ENCODE results near the gene CBLC.

CBLC gene

DNA sequence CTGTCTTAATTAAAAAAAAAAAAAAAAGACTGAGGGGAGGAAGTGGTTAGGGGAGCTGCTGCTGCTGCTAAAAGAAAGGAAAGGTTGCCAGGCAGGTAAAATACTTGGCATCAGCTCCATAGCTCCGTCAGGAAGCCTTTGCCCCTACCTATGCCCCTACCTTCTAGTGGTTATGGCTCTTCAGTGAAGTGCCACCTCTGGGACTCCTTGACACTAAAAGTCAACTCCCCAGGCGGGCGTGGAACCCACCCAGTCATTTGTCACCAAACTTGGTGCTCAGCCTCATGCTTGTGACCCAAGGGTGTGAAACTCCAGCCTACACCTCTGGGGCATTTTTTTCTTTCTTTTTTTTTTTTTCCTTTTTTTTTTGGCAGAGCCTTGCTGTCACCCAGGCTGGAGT is 63.5 kb downstream of the CBLC start:
- no CpG with 5 or more reads among the region's 3 CpGs for WGBS (ENCODE audit: insufficient coverage, insufficient read length)
- no peak overlapping the region for H3K4me3 ChIP-seq (ENCODE audit: low read length)
- no peak for DNase-seq (ENCODE audit: low read depth, low spot score)
- H3K27ac ChIP-seq (ENCODE audit: low read length), result no peak overlapping the region
- H3K4me1 ChIP-seq (ENCODE audit: control insufficient read depth, insufficient read depth, low read length), result no peaks in the 10 kb centered on the region
- no peaks in the 10 kb centered on the region for H3K9me3 ChIP-seq (ENCODE audit: control insufficient read depth, insufficient read depth, low read length)
- no peaks in the 10 kb centered on the region for H3K36me3 ChIP-seq (ENCODE audit: control insufficient read depth, insufficient read depth, low read length)
- H3K27me3 ChIP-seq (ENCODE audit: control insufficient read depth, insufficient read depth, low read length), result no peaks in the 10 kb centered on the region

DNA sequence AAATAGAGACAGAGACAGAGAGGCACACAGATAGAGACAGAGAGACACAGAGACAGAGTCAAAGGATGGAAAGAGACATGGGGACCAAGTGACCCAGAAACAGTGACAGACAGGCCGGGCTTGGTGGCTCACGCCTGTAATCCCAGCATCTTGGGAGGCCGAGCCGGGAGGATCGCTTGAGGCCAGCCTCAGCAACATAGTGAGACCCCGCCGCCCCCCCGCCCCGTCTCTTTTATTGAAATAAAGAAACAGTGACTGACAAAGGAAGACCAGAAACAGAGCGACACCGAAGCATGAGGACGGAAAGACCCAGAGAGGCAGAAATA is 67.6 kb downstream of the CBLC start:
- Histone ChIP-seq H3K27ac (ENCODE audit: low read length) (no peak overlapping the region), H3K36me3 (ENCODE audit: control insufficient read depth, insufficient read depth, low read length) (no peaks in the 10 kb centered on the region), H3K4me3 (ENCODE audit: low read length) (no peak overlapping the region; the same call in 1 of the 2 replicates), H3K27me3 (ENCODE audit: control insufficient read depth, insufficient read depth, low read length) (no peaks in the 10 kb centered on the region), H3K9me3 (ENCODE audit: control insufficient read depth, insufficient read depth, low read length) (no peaks in the 10 kb centered on the region), H3K4me1 (ENCODE audit: control insufficient read depth, insufficient read depth, low read length) (peaks cover 3% of the 10 kb centered on the region)
- WGBS (ENCODE audit: insufficient coverage, insufficient read length), result no CpG with 5 or more reads among the region's 12 CpGs
- no peak for DNase-seq (ENCODE audit: low read depth, low spot score)

DNA sequence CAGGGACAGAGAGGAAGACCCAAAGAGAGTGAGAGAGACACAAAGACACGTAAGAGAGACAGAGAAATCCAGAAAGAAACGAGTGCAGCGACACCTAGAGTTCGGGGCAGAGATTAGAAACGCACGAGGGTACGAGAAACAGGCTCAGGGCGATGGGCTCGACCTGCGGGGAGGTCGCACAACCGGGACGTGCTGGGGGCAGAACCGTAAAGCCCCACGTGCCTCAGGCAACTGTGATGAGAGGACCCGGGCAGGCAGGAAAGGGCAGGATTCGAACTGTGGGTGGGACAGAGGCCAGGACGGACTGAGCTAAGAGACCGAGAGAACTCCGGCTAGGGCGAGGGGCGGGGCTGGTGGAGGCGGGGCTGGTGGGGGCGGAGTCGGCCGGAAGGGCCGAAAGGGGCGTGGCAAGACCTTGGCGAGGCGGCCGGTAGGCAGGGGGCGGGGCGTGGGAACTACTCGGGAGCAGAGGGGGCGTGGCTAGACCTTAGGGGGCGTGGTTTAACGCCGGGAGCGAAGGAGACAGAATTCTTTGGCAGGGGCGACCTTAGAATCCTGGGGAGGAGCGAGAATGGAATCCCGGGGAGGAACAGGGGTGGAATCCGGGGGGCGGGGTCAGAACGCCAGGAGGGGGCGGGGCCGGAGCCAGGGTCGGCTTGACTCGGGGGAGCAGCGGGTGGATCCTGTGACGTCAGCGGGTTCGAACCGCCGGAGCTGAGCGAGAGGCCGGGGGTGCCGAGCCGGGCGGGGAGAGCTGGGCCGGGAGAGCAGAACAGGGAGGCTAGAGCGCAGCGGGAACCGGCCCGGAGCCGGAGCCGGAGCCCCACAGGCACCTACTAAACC is 68.1 kb downstream of the CBLC start, which contains the start of gene NECTIN2:
NECTIN2 (plus strand) TSS at position 686 of the 843 bp plus-strand sequence. CDS start 229 bp downstream, outside the sequence.
- H3K4me3 ChIP-seq (ENCODE audit: low read length), result peak within 1 kb of the TSS; percentile 98
- peaks cover 6% of the 10 kb centered on the region for H3K4me1 ChIP-seq (ENCODE audit: control insufficient read depth, insufficient read depth, low read length)
- DNase-seq (ENCODE audit: low read depth, low spot score), result peak; percentile 94
- no peaks in the 10 kb centered on the region for H3K36me3 ChIP-seq (ENCODE audit: control insufficient read depth, insufficient read depth, low read length)
- no peaks in the 10 kb centered on the region for H3K27me3 ChIP-seq (ENCODE audit: control insufficient read depth, insufficient read depth, low read length)
- no peaks in the 10 kb centered on the region for H3K9me3 ChIP-seq (ENCODE audit: control insufficient read depth, insufficient read depth, low read length)
- H3K27ac ChIP-seq (ENCODE audit: low read length), result no peak within 1 kb of the TSS
- WGBS (ENCODE audit: insufficient coverage, insufficient read length), result no CpG with 5 or more reads among the region's 67 CpGs

DNA sequence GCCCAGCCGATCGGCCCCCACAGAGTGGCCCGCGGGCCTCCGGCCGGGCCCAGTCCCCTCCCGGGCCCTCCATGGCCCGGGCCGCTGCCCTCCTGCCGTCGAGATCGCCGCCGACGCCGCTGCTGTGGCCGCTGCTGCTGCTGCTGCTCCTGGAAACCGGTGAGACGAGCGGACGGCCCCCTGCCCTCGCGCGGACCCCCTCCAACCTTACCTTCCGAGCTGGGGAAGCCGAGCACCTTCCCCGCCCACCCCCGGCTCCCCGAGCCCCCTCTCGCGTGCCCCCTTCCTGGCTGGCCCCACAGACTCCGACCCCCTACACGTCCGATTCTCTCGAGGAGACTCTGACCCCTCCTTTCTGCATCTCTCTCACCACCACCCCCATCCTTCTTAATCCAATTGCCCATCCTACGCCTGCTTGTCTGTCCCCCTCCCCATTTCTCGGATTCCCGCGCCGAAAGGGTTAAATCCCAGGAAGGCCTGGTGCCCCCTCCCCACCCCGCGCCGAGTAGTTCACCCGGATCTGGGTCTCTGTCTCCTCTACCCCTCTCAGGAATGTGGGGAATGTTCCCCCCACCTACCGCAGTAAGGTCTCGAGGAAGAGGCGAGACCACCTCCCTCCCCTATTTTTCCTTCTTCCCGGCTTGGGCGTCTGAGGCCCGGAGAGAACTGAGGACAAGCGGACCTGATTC is 68.9 kb downstream of the CBLC start:
- Histone ChIP-seq H3K4me3 (ENCODE audit: low read length) (peak overlapping the region; percentile 98), H3K9me3 (ENCODE audit: control insufficient read depth, insufficient read depth, low read length) (no peaks in the 10 kb centered on the region), H3K27ac (ENCODE audit: low read length) (no peak overlapping the region), H3K36me3 (ENCODE audit: control insufficient read depth, insufficient read depth, low read length) (0 out of 2 replicates have a peak, but pooled peaks cover 2% of the 10 kb centered on the region), H3K27me3 (ENCODE audit: control insufficient read depth, insufficient read depth, low read length) (no peaks in the 10 kb centered on the region), H3K4me1 (ENCODE audit: control insufficient read depth, insufficient read depth, low read length) (peaks cover 6% of the 10 kb centered on the region)
- peak; percentile 85 for DNase-seq (ENCODE audit: low read depth, low spot score)
- WGBS (ENCODE audit: insufficient coverage, insufficient read length), result no CpG with 5 or more reads among the region's 51 CpGs

DNA sequence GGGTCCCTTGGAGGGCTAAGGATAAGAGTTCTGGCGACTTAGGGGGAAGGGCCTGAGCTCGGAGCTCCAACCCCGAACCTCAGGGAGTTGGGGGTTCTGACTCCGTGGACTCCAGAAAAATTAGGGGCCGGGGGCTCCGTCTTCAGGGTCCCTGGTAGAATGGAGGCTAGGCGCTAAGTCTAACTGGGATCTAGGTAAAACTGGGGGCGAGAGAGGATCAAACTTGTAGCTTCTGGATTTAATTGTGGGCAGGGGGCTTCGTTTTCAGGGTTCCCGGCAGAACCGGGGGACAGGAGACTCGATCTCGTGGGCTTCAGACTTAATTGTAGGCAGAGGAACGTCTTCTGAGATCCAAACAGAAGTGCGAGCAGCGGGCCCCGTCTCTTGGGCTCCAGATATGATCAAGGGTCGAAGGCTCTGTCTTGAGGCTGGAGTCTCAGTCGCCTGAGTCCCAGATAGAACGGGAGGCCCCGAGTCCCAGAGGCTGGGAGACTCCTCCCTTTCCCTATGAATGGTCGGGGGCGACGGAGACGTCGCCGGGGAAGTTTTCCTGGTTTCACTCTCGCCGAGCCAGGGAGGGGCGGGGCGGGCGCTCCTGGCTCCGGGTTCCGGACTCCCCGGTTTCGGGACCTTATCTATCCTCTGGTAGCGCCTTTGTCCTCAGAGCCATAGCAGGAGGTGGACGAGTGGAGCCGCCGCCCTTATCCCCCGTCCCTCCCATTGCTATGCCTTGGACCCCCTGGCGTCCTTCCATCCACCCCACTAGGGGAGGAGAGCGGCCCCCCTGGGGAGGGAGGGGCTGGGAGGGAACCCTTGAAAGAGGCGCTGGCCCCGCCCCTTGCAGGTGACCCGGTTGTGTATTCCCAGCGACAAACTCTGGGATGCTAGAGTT is 69.7 kb downstream of the CBLC start:
- no peak for DNase-seq (ENCODE audit: low read depth, low spot score)
- WGBS (ENCODE audit: insufficient coverage, insufficient read length), result no CpG with 5 or more reads among the region's 47 CpGs

DNA sequence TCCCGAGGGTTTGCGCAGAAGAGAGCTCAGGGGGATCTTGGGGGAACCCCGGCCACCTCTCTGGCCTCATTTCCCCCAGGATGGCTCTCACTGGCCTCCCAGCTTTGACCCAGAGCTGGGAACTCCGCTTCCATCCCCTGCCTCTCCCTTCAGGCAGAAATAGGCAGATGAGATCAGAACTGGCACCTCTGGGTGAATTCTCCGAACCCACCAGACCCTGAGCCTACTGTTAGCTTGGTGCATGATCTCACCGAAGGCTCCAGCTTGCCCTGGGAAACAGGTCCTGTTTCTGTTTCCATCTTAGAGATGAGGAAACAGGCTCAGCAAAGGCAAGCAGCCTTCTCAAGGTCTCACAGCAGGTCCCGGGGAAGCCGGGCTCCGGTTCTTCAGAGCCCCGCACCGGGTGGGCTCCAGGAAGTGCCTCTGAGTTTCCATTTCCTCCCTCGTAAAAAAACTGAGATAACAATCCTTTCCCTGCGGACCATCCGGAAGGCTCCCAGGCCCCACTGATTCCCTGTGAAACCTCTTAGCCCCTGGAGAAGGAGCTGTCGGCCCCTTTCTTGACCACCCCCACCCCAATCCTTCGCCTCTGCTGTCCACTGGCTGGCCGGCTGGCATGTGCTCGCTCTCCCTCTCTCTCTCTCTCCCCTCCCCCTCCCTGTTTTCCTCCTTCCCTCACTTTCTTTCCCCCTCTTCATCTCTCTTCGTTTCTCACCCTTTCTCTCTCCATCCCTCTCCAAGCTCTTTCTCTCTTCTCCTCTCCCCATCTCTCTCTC is 70.5 kb downstream of the CBLC start:
- Histone ChIP-seq H3K9me3 (ENCODE audit: control insufficient read depth, insufficient read depth, low read length) (no peaks in the 10 kb centered on the region), H3K27ac (ENCODE audit: low read length) (peak overlapping the region; percentile 38), H3K4me3 (ENCODE audit: low read length) (peak overlapping the region; percentile 98), H3K27me3 (ENCODE audit: control insufficient read depth, insufficient read depth, low read length) (no peaks in the 10 kb centered on the region), H3K4me1 (ENCODE audit: control insufficient read depth, insufficient read depth, low read length) (peaks cover 6% of the 10 kb centered on the region), H3K36me3 (ENCODE audit: control insufficient read depth, insufficient read depth, low read length) (0 out of 2 replicates have a peak, but pooled peaks cover 4% of the 10 kb centered on the region)
- no CpG with 5 or more reads among the region's 19 CpGs for WGBS (ENCODE audit: insufficient coverage, insufficient read length)
- no peak for DNase-seq (ENCODE audit: low read depth, low spot score)

More for the DNA sequence above, 69.7 kb downstream of the CBLC start:
- Histone ChIP-seq H3K4me1 (ENCODE audit: control insufficient read depth, insufficient read depth, low read length) (peaks cover 6% of the 10 kb centered on the region), H3K27ac (ENCODE audit: low read length) (no peak overlapping the region), H3K4me3 (ENCODE audit: low read length) (peak overlapping the region; percentile 98), H3K36me3 (ENCODE audit: control insufficient read depth, insufficient read depth, low read length) (0 out of 2 replicates have a peak, but pooled peaks cover 4% of the 10 kb centered on the region), H3K9me3 (ENCODE audit: control insufficient read depth, insufficient read depth, low read length) (no peaks in the 10 kb centered on the region), H3K27me3 (ENCODE audit: control insufficient read depth, insufficient read depth, low read length) (no peaks in the 10 kb centered on the region)

DNA sequence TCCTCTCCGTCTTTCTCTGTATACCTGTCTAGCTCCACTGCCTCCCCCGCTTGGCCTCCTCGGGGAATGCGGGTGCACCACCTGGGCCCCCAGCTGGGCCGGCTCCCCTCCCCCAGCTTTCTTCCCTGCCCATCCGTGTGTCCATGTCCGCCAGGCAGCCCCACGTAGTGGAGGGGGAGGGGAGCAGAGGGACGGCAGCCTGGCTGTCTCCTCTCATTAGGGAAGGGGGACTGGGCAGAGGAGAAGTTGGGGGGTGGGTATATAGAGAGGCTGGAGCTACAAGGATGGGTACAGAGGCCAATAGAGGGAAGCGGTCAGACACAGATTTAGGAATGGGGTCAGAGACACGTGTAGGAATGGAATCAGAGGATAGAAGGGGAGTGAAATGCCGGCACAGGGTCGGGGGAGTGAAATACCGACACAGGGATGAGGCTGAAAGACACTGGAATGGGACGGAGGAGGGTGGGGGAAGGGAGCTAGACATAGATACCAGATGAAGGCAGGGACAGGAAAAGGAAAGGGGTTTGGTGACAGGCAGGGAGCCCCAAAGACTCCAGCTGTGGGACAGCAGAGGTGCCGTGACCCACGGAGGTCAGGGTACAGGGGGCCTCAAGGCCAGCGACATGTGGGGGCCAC is 71.2 kb downstream of the CBLC start:
- Histone ChIP-seq H3K4me1 (ENCODE audit: control insufficient read depth, insufficient read depth, low read length) (peaks cover 6% of the 10 kb centered on the region), H3K9me3 (ENCODE audit: control insufficient read depth, insufficient read depth, low read length) (no peaks in the 10 kb centered on the region), H3K27me3 (ENCODE audit: control insufficient read depth, insufficient read depth, low read length) (no peaks in the 10 kb centered on the region), H3K27ac (ENCODE audit: low read length) (no peak overlapping the region), H3K36me3 (ENCODE audit: control insufficient read depth, insufficient read depth, low read length) (0 out of 2 replicates have a peak, but pooled peaks cover 4% of the 10 kb centered on the region), H3K4me3 (ENCODE audit: low read length) (peak overlapping the region; percentile 98; the same call in 1 of the 2 replicates)
- WGBS (ENCODE audit: insufficient coverage, insufficient read length), result no CpG with 5 or more reads among the region's 18 CpGs
- DNase-seq (ENCODE audit: low read depth, low spot score), result no peak

Data from iPS DF 6.9 (cell line).